Stimulated activated CD8-positive, alpha-beta memory T cell treated with anti-CD3 and anti-CD28 coated beads, Interleukin-4, amount 100 ng/mL, for 4 hours (primary cell): Measurements from ENCODE around the gene NPIPA5.
"Not testable (repeated sequence)": the region's sequence is repeated elsewhere in the genome, so short reads cannot be mapped to it uniquely, and the experiment has no call there.

ENCODE experiments used
- DNase-seq, 2 donors: peaks; one replicate each; pipeline ENCODE4 v3.0.0-alpha.2; 2020; ENCODE audit warnings: low read depth in 2 of 2, low spot score in 1 of 2

The NPIPA5 gene

DNA sequence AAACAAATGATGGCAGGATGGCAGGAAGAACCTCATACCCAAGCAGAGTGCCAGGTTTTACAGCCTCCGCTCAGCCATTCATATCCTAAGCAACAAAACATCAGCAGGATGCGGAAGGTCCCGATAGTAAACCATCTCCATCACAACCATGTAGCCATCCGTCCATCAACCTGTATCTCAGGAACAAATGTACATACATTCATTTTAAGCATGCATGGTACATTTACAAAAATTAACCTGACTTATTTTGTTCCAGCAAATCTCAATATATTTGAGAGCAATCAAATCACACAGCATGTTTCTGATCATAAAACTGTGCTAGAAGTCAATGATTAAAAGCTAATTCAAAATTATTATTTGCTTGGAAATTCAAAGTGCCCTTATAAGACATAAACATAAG lies at the start of gene NPIPA5:
NPIPA5 (minus strand) TSS at position 101 of the 400 bp plus-strand sequence; CDS start at position 101, 0 bp downstream.
- DNase-seq, result not testable (repeated sequence)

- peak; percentile 10 to 30 for DNase-seq
Measured at GRCh38 chr16:15427648-15428239, 49.6 kb upstream of the NPIPA5 start.

GRCh38 chr16:15426796-15427195 lies 48.7 kb upstream of the NPIPA5 start:
- DNase-seq, result no peak

DNA sequence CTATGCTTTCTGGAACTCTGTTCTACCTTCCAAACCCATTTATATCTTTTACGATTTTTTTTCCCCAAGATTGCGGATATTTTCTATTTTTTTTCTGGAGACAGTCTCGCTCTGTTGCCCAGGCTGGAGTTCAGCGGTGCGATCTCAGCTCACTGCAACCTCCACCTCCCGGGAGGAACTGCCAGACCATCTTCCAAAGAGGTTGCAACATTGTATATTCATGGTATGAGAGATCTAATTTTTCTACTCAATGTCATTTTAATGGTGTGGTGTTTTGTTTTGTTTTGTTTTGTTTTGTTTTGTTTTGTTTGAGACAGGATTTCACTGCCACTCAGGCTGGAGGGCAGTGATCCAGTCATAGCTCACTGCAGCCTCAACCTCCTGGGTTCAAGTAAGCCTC lies 47.8 kb upstream of the NPIPA5 start:
- DNase-seq, result no peak

DNA sequence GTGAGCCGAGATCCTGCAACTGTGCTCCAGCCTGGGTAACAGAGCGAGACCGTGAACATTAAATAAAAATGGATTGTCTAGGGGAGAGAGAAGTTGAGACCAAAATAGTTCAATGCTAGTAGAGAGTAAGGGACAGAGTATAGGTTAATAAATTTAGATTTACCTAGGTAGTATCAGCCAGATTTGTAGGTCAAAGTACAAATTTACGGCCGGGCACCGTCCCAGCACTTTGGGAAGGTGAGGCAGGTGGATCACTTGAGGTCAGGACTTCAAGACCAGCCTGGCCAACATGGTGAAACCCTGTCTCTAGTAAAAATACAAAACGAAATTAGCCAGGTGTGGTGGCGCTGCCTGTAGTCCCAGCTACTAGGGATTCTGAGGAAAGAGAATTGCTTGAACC lies 44.1 kb upstream of the NPIPA5 start:
- no peak for DNase-seq

GRCh38 chr16:15421696-15422095 lies 43.6 kb upstream of the NPIPA5 start:
- DNase-seq, result not testable (repeated sequence)

DNA sequence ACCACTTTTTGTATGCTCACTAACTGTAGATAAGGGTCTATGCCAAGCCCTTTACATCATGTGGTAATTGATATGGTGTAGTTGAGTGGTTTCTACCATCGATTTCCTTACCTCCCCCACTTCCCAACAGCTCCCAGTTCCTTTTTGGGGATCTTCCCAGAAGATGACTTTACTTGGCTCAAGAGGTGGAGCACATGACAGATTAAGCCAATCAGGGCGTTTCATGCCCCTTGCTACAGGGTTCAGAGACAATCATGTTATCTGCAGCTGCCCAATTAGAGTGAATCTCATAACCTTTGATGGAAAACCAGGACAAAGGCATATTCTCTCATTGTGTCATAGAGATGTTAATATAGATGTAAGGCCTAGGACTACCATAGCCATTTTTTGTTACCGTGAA lies 40.1 kb upstream of the NPIPA5 start:
- DNase-seq, result no peak

DNA sequence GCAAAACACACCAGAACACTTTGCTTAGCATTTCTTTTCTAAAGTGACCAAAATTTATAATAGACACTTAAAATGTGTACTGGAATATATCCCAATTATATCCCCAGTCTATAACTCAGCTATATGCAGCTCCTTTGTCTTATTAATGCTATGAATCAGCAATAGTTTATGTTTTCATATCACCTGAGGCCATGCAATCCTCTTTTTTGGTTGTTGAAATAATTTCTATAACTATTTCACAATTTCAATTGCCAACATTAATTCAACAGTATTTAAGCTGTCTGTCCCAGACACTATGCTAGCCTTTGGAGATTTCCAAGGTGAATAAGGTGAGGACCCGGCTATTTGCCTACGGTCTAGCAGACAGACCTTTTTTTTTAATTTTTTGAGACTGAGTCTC lies 39.1 kb upstream of the NPIPA5 start:
- no peak for DNase-seq

DNA sequence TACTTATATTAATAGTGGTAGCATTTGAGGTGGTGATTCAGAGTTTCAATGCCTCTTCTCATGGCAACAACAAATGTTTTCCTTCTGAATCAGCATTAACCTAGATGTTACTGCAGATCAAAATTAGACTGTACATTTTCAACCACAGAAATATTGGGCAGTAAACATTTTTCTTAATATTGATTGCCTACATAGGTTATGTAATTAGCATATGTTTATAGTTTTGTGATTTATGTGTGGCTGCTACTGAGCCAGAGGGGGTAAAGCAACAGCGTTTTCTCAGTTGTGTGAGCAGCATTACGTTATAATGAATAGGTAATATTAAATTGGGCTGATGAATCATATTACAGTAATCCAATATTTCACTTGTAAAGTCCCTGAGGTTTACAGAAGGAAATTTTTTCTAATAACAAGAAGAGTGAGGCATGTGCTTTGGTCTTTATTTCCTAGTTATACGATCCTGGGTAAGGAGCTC lies 37.5 kb upstream of the NPIPA5 start:
- no peak for DNase-seq

DNA sequence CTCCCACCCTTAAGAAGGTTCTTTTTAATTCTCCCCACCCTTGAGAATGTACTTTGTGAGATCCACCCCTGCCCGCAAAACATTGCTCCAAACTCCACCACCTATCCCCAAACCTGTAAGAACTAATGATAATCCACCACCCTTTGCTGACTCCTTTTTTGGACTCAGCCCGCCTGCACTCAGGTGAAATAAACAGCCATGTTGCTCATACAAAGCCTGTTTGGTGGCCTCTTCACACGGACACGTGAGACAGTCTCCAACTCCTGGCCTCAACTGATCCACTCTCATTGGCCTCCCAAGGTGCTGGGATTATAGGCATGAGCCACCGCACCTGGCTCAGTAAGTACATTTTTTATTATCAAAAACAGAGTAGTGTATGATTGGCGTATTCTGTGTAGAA lies 31.4 kb upstream of the NPIPA5 start:
- DNase-seq, result not testable (repeated sequence)

- DNase-seq, result not testable (repeated sequence)
Measured at GRCh38 chr16:15407756-15408155, 29.7 kb upstream of the NPIPA5 start.

DNA sequence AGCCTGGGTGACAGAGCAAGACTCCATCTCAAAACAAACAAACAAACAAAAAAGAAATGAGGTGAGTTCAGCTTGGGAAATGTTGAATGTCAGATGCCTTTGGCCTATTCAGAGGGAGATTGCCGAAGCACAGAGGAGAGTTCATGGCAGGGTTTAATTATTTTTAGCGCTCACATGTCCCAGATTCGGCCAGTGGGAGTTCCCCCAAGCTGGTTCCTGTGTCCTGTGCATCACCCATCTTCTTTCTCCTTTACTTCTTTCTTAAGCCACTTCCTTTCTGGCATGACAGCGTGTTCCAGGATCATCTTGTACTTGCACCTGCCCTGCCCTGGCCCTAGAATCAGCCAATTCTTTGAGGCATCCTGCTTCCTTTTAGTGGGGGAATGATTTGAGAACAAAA lies 26.7 kb upstream of the NPIPA5 start:
- DNase-seq, result no peak

GRCh38 chr16:15404091-15404490 lies 26.0 kb upstream of the NPIPA5 start:
- not testable (repeated sequence) for DNase-seq

DNA sequence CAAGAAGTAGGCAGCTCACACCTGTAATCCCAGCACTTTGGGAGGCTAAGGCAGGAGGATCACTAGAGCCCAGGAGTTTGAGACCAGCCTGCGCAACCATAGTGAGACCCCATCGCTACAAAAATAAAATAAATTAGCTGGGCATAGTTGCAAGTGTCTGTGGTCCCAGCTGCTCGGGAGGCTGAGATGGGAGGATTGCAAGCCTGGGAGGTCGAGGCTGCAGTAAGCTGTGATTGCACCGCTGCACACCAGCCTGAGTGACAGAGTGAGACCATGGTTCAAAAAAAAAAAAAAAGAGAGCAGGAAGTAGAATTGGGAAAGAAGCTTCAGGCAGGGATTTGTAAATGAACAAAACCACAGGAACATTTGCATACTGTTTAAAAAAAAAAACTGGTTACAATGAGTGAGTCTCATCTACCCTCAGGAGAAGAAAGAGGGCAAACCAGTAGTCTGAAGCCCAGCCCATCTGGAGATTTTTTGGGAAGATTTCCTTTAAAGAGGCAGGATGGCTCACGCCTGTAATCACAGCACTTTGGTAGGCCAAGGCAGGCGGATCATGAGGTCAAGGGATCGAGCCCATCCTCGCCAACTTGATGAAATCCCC lies 25.4 kb upstream of the NPIPA5 start:
- DNase-seq, result no peak

DNA sequence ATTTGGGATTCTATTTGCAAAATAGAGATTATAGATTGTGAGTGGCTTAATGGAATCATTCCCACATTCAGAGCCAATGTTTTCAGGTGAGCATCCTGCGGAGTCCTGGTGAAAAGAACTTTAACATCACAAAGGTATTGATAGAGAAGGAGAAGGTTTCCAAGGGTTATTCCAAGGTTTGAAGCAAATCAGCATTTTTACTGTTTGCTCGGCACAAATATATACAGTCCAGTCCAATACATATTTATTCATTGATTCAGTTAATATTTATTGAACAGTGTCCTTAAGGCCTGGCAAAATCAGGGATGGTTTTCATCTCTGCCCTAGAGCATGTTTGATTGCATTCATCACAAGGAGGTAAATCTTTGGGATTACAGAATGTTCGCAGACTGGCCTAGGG lies 23.9 kb upstream of the NPIPA5 start:
- DNase-seq, result no peak

GRCh38 chr16:15400314-15400713 lies 22.2 kb upstream of the NPIPA5 start:
- not testable (repeated sequence) for DNase-seq

GRCh38 chr16:15399317-15399716 lies 21.2 kb upstream of the NPIPA5 start:
- no peak for DNase-seq

GRCh38 chr16:15398618-15399316 lies 20.7 kb upstream of the NPIPA5 start:
- DNase-seq, result no peak

DNA sequence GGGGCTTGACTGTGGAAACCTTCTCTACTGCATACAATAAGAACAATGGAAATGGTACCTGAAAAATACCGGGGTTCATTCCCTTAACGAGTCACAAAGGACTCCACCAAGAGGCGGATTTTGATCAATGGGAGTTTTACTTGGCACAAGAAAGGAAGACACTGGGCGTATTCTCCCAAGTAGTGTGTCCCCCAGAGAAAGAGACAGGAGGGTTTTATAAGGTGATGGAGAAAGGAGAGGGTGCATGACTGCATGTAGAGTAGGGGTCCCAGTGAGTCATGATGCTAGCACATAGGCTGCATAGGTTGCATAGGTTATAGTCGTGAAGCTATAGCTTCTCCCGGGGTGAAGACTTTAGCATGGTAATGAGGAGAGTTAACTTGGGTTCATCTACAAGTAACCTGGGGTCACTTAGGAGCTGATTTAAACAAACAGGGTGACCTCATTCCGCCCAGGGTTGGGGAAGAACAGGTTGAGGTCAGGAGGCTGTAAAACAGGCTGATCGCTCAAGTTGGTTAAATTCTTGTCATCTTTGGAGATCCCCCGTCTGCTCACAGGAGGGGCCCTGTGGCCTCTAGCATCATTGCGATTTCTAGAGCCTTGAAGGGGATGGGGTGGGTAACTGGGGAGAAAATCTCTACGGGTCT lies 19.0 kb upstream of the NPIPA5 start:
- DNase-seq, result no peak

DNA sequence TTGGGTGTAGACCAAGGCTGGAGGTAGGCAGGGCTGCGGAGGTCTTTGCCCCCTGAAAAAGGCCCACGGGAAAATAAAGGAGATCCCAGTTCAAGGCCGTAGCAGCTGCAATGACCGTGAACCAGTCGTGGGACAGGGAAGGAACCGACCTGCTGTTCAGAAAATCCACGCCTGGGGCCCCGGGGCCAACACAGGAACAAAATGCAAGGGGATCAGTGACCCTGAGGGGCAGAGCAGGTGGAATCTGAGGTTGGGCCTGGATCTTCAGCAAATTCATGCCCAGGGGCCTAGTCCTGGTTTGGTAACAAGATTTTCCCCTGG lies 18.4 kb upstream of the NPIPA5 start:
- DNase-seq, result not testable (repeated sequence)

DNA sequence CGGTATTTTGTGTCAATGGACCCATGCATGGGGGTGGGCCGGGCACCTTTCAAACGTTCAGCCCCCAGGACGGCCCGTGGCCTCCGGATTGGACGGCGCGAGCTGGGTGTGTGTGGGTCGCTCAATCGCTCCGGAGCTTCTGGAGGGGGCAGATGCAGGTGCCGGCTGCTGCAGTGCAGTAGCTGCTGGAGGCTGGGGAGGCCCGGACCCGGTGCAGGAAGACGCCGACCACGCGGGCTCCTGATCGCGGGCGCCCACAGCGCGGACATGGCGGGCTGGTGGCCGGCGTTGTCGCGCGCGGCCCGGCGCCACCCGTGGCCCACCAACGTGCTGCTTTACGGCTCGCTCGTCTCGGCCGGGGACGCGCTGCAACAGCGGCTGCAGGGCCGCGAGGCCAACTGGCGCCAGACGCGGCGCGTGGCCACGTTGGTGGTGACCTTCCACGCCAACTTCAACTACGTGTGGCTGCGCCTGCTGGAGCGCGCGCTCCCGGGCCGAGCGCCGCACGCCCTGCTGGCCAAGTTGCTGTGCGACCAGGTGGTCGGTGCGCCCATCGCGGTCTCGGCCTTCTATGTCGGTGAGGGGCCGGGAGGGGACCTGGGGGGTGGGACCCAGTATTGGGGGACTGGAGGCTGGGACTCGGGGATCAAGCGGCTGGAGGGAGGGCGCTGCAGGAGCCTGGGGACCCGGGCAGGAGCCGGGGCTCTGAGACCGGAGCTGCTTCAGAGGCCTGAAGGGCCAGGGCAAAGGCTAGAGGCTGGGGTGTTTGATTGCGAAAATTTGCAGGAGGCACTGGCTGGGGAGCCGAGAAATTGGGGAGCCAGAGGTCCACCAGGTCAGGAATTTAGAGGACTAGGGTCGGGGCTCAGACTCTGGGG lies 17.8 kb upstream of the NPIPA5 start, which contains the start of gene MPV17L:
MPV17L (plus strand) TSS at position 124 of the 878 bp plus-strand sequence; CDS start at position 268, 144 bp downstream.
- not testable (repeated sequence) for DNase-seq
